ENCODE measurements around the gene RBM19.

- TF ChIP-seq SMC3 (IDR thresholded peaks at IDR 0.05; ENCODE audit: low read depth, low read length) (no peak), CTCF (conservative IDR thresholded peaks at IDR 0.05; ENCODE audit: low read depth, low read length) (no peak), POLR2A (IDR thresholded peaks at IDR 0.05; ENCODE audit: low read depth, low read length) (no peak), RCOR1 (IDR thresholded peaks at IDR 0.05; ENCODE audit: insufficient replicate concordance, low read length) (no peak), CHD1 (IDR thresholded peaks at IDR 0.05; ENCODE audit: low read depth, low read length) (no peak)
Measured at GRCh38 chr12:113819495-113819894, 146.6 kb downstream of the RBM19 start.
